ENCODE results near the gene CYP19A1. TPM values are rescaled to one million over a fixed set of nuclear protein-coding genes. Genes with fewer than 3 reads are reported as not detected.

CYP19A1 gene
- total RNA-seq, 1 experiment from 2014 or later, result not detected

DNA sequence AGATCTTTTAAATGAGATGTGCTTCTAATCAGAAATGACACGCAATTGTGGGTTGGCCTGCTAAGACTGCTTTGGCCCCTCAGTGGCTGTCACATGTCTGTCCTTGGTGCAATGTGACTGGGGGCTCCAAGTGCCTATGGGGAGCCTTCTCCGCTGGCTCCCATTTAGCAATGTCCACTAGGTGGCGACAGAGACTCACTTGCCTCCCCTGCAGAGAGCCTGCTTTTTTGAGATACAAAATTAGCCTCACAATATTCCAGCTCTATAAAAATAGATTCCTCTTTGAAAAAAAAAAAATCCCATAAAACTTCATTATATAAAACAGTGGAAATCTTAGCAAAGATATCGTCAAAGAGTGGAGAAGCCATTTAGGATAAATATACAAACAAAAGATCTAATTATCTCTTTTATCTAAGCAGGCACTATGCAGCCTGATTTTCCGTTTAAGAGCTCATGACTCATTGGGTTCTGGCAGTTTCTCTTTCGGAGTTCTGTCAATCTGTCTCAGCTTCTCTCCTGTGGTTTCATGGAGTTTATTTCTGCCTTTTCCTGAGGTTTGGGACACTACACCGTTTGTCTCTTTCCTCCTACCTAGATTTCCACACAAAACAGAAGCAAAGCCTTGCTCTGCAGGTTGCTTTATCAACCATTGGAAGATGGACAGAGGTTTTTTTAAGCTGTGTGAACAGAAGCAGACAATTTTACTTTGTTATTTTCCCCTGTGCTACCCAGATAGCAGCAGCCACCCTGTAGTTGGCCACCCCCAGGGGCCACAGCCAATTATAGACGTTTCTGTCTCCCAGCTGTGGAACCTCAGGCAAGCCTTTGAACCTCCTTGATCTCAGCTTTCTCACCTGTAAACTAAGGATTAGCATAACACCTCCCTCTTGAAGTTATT is 175.3 kb downstream of the CYP19A1 start:
- peak; percentile 33 for DNase-seq (ENCODE audit: low read depth, low spot score)
- Histone ChIP-seq H4K20me1 (ENCODE audit: insufficient read depth) (no peaks in the 10 kb centered on the region), H3K36me3 (ENCODE audit: control insufficient read depth in 1 of 2, insufficient read depth in 2 of 2, low read length in 2 of 2) (no peaks in the 10 kb centered on the region), H3K4me1 (ENCODE audit: control insufficient read depth in 1 of 2, insufficient read depth in 2 of 2, low read length in 2 of 2) (peaks cover 8% of the 10 kb centered on the region in 2 experiments), H3K27me3 (ENCODE audit: insufficient read depth, low read length) (no peaks in the 10 kb centered on the region), H3K79me2 (ENCODE audit: insufficient read depth, low read length) (no peaks in the 10 kb centered on the region), H3K9me2 (ENCODE audit: insufficient read depth) (no peaks in the 10 kb centered on the region), H3K4me3 (replicated peaks in 1 of 2; ENCODE audit: low read depth in 1 of 2, low read length in 2 of 2) (no peak overlapping the region), H2AFZ (ENCODE audit: low read depth, low read length, poor library complexity, severe bottlenecking) (no peak overlapping the region), H3K4me2 (ENCODE audit: low read length) (peak overlapping the region; percentile 38; the same call in 1 of the 2 replicates), H3K9ac (ENCODE audit: low read length) (no peak overlapping the region), H3K9me3 (ENCODE audit: control insufficient read depth in 1 of 2, insufficient read depth in 1 of 2, low read depth in 1 of 2, low read length in 2 of 2) (no peaks in the 10 kb centered on the region), H3K27ac (ENCODE audit: low read depth, low read length) (no peak overlapping the region)
- TF ChIP-seq SP1 (IDR thresholded peaks at IDR 0.05; ENCODE audit: low read depth) (peak; percentile 10; the same call in 1 of the 2 replicates), TCF7L2 (IDR thresholded peaks at IDR 0.05; ENCODE audit: borderline replicate concordance, extremely low read depth, insufficient read depth, insufficient read length) (no peak), RAD21 (IDR thresholded peaks at IDR 0.05; ENCODE audit: low read depth) (peak; percentile 82)
- TF ChIP-seq, protein P1, sequence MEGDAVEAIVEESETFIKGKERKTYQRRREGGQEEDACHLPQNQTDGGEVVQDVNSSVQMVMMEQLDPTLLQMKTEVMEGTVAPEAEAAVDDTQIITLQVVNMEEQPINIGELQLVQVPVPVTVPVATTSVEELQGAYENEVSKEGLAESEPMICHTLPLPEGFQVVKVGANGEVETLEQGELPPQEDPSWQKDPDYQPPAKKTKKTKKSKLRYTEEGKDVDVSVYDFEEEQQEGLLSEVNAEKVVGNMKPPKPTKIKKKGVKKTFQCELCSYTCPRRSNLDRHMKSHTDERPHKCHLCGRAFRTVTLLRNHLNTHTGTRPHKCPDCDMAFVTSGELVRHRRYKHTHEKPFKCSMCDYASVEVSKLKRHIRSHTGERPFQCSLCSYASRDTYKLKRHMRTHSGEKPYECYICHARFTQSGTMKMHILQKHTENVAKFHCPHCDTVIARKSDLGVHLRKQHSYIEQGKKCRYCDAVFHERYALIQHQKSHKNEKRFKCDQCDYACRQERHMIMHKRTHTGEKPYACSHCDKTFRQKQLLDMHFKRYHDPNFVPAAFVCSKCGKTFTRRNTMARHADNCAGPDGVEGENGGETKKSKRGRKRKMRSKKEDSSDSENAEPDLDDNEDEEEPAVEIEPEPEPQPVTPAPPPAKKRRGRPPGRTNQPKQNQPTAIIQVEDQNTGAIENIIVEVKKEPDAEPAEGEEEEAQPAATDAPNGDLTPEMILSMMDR (IDR thresholded peaks at IDR 0.05 in 2 of 3, conservative IDR thresholded peaks at IDR 0.05 in 1 of 3; ENCODE audit: borderline replicate concordance in 1 of 3, insufficient read depth in 1 of 3, low read depth in 2 of 3, low read length in 2 of 3), result peak; percentile 82 to 96 (median 96)
- peak; percentile 96 for ATAC-seq
- ChIA-PET RAD21 (ENCODE audit: low non-redundant PET in 1 of 2, low total read pairs in 2 of 2, uncharacterized antibody in 2 of 2, unreplicated experiment in 2 of 2) (interaction anchor here (1.1 to 1.7 kb wide), 6 partner anchors 29 to 336 kb away, joined by 4 to 7 read pairs (median 6); no protein-coding TSS in a partner anchor), POLR2A (interaction anchor here (1.0 kb wide), 2 partner anchors 11 to 29 kb away, joined by 3 to 5 read pairs; no protein-coding TSS in a partner anchor), CTCF (interaction anchor here (0.6 to 6.0 kb wide), 45 partner anchors 9 to 614 kb away, joined by 3 to 81 read pairs (median 5); no protein-coding TSS in a partner anchor)
- BruUV-seq (replicated peaks), result no TSS peak
- intact Hi-C loops (cut with micrococcal nuclease), result loop anchor here (1.0 to 10.0 kb wide), 5 partner anchors 29 to 334 kb away; no protein-coding TSS in a partner anchor
